PC-3 (cell line): ENCODE results near the gene PAX2.

ENCODE experiments used
- CTCF ChIP-seq: fragments of 300-600 bp; sonication (generic); conservative IDR thresholded peaks from 2 replicates; pipeline ENCODE4 v1.5.1; 2017; ENCODE audit warnings: antibody characterized with exemption, low read depth, mild to moderate bottlenecking, low read length
- EZH2phosphoT487 ChIP-seq: fragments of 300-600 bp; sonication (generic); IDR thresholded peaks from 2 replicates; pipeline ENCODE4 v1.6.1; 2018; ENCODE audit warnings: mild to moderate bottlenecking, antibody characterized with exemption, low read length, borderline replicate concordance

- TF ChIP-seq CTCF (no peak), EZH2phosphoT487 (no peak)
Observed at GRCh38 chr10:100864036-100864885, 118.9 kb downstream of the PAX2 start.
